DMS153 (cell line): ENCODE results near the gene PARP2.
"Not testable (repeated sequence)": the region's sequence is repeated elsewhere in the genome, so short reads cannot be mapped to it uniquely, and the experiment has no call there.

ENCODE experiments used
- DNase-seq: peaks from one replicate; lab custom pipeline; 2025; lab: John Stamatoyannopoulos, UW

Gene PARP2

DNA sequence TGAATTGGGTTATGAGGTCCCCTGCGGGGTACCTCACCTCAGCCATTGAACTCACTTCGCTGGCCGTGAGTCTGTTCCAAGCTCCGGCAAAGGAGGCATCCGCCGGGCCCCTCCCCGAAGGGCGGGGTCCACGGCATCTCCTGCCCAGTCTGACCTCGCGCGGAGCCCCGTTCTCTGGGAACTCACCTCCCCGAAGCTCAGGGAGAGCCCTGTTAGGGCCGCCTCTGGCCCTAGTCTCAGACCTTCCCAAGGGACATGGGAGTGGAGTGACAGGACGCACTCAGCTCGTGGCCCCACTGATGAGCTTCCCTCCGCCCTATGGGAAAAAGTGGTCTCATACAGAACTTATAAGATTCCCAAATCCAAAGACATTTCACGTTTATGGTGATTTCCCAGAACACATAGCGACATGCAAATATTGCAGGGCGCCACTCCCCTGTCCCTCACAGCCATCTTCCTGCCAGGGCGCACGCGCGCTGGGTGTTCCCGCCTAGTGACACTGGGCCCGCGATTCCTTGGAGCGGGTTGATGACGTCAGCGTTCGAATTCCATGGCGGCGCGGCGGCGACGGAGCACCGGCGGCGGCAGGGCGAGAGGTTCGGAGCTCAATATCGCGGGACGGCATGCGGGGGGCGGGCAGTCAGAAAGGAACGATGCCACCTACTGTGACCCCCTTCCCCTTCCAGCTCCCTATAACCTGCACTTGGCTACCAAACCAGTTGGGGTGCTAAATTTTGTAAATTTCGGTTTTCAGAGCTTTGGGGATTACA, at the start of gene PARP2:
Gene PARP2, plus strand, starts transcription at position 544 of the 770 bp plus-strand sequence. Its CDS starts 7 bp downstream, at position 551.
- DNase-seq, result peak; percentile 99

GRCh38 chr14:20294636-20295035, 48.8 kb upstream of the PARP2 start:
- no peak for DNase-seq

DNA sequence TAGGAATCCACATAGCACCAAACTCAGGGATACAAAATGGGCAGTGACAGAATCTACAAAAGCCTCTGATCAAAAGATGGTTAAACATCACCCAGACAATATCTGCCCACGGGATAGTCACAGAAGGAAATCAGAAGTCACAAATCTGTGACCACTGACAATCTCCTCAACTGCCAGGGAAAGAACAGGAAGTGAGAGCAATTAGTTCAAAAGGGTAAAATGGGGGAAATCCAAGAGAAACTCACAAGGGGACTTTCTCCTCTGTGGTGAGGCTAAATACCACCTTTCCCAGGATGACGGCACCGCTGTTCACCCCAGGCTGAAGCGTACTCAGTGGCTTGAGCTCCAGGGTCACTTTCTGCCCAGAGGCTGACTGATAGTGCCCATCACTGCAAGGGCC, 48.4 kb upstream of the PARP2 start:
- no peak for DNase-seq

GRCh38 chr14:20302042-20302755, 41.2 kb upstream of the PARP2 start:
- DNase-seq, result no peak

GRCh38 chr14:20305265-20306078, 38.0 kb upstream of the PARP2 start, which contains the start of gene TTC5:
Gene TTC5, minus strand, starts transcription at chr14:20305951. Its CDS starts 14 bp downstream, at chr14:20305937.
- DNase-seq, result peak; percentile 52

GRCh38 chr14:20306079-20306423, 37.4 kb upstream of the PARP2 start:
- no peak for DNase-seq

DNA sequence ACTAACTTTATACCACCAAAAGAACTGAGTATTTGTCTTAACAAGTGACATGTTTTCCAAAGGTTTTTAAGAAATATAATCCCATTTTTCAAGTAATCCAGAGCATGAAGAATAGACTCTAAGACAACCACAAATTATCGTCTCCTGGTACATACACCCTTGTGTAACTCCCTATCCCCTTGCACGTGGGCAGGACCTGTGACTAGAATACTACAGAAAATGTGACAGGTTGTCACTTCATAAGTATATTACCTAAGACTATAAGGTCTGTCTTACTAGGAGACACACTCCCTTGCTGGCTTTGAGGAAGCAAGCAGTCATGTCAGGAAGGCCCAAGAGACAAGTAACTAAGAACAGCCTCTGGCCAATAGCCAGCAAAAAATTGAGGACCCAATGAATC, 29.4 kb upstream of the PARP2 start:
- DNase-seq, result no peak

DNA sequence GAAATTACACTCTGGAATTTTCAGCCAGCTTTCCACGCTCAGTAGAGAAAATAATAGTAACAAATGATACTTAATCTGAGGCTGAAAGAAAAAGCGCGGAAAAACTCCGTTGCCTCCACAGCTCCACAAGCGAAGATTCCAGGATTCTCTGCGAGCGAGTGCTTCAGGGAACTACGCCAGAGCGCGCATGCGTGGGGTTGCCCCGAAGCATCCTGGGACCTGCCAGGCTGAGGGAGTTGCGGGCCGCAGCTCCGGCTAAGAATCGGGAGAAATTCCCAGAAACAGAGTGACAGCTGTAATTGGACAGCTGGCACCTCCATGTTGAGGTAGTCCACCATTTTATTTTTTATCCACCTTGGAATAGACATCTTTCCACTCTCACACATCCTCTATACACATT, 25.7 kb upstream of the PARP2 start:
- no peak for DNase-seq

GRCh38 chr14:20327005-20327869, 16.2 kb upstream of the PARP2 start:
- DNase-seq, result peak; percentile 42

- DNase-seq, result no peak
Measured at GRCh38 chr14:20328705-20329104, 14.7 kb upstream of the PARP2 start.

DNA sequence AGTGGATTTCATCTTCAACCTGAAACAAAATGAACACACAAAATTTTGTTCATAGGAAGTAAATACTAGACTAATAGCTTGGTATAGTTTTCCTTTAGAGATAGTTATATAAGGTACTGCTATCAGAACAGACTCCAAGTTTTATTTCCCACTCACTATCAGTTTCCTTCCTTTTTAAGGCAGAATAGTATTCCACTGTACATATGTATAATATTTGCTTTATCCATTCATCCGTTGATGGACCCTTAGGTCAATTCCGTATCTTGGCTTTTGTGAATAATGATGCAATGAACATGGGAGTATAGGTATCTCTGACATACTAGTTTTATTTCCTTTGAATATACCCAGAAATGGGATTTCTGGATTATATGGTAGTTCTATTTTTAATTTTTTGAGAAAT, 14.1 kb upstream of the PARP2 start:
- no peak for DNase-seq

- DNase-seq, result no peak
Measured at GRCh38 chr14:20331053-20331613, 12.3 kb upstream of the PARP2 start.

DNA sequence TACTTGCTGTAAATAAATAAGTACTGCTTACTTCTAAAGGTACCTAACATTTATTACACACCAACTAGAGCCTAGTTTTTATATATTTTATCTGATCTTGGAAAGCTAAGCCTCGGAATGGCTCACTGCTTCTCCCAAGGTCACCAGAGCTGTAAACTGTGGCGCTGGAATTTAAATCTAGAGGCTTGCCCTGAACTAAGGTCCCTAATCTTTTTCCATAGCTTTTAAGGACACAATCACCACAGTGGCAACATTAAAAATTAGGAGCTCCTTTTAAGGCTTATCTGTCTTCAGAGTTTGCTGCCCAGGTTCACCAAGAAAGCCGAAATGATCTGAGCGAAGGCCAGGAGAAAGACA, 11.0 kb upstream of the PARP2 start:
- no peak for DNase-seq

DNA sequence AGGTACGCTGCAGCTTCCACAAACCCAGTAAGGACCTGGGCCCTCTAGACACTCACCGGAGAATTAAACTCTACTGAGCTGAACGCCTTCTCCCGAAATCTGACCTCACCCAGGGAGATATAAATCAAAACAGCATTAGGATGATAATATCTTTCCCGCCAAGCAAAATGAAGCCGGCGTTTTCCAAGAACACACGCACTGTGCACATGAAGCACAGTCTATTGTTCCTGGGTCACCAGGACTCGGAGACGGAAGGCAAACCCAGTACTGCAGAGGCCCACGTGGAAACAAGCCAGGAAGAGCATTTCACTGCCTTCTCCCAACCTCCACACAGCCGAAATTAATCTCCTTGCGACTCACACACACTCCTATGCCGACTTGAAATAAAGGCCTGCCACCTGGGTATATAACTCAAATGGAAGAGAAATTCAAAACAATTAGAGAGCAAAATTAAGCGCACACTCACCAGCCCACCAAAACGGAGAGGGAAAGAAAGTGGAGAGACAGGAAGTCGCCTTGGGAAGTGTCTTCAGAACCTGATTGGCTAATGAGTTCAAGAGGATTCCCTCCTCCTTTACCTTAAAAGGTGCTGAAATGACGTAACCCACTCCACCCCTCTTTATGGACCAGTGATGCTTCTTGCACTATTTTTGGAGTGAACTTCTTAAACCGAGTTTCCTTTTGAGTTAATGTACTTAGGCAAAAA, 10.5 kb upstream of the PARP2 start, which contains the start of gene CCNB1IP1:
Gene CCNB1IP1, minus strand, starts transcription at position 492 of the 706 bp plus-strand sequence. CDS start 16,756 bp downstream, outside the sequence.
- peak; percentile 87 for DNase-seq

DNA sequence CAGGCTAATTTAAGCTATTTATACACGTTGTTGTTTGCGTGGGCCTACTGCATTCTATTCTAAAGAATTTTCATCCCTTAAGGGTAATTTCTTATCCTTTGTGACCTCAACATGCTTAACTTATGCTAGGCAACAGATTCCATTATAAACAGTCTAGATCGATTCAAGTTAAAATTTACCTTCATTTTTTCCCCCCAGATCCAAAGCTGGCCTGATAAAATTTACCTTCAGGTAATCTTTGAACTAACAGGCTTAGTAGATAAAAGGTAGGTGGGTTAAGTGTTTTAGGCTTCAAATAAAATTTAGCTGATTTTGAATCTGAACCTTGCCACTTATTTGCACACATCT, 10.0 kb upstream of the PARP2 start:
- no peak for DNase-seq

- DNase-seq, result no peak
Measured at GRCh38 chr14:20334017-20334416, 9.4 kb upstream of the PARP2 start.

DNA sequence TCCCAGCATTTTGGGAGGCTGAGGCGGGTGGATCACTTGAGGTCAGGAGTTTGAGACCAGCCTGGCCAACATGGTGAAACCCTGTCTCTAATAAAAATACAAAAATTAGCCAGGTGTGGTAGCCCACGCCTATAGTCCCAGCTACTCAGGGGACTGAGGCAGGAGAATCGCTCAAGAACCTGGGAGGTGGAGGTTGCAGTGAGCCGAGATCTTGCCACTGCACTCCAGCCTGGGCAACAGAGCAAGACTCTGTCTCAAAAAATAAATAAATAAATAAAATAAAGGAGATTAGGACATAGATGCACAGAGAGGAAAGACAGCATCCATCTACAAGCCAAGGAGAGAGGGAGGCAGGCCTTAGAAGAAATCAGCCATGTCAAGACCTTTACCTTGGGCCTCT, 2.4 kb upstream of the PARP2 start:
- DNase-seq, result not testable (repeated sequence)

- DNase-seq, result no peak
Measured at GRCh38 chr14:20341646-20342045, 1.8 kb upstream of the PARP2 start.

DNA sequence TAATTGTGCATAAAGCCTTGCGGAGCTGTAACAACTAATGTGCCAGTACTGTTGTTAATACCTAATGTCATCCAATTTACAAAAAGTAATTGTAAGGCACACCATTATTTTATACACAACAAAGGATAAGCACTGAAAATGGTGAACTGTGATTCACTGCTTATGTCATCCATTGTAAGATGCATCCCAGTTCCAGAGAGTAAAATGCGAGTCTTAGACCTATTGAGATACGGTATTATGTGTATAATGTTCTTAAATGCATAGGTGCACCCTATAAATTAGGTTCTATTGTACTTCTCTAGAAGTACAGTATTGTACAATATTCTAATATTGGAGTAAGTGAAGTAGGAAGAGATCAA, 406 bp downstream of the PARP2 start:
- DNase-seq, result no peak

DNA sequence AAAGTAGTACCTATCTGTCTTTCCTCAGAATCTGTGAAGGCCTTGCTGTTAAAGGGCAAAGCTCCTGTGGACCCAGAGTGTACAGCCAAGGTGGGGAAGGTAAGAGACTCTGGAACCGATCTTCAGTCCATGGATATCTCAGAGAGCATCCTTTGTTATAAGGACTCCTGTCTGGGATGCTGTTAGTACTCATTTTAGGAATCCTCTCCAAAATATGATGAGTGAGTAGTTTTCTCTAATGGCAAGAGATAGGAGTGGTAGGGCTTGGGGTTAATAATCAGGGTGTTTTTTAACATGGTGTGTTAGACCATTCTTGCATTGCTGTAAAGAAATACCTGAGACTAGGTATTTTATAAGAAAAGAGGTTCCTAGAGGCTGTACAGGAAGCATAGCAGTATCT, 1.9 kb downstream of the PARP2 start:
- DNase-seq, result no peak

- DNase-seq, result no peak
Measured at GRCh38 chr14:20346713-20347112, 3.3 kb downstream of the PARP2 start.
